Erythroblast (primary cell): ENCODE data around the gene MUC5B.

ENCODE experiments used
- GATA1 ChIP-seq: IDR thresholded peaks from 2 replicates; pipeline ENCODE4 v1.6.1; 2011; ENCODE audit warnings: low read depth, mild to moderate bottlenecking, control low read depth, low read length, moderate library complexity
- POLR2A ChIP-seq: IDR thresholded peaks from 2 replicates; pipeline ENCODE4 v1.6.1; 2011; ENCODE audit warnings: mild to moderate bottlenecking, low read length

DNA sequence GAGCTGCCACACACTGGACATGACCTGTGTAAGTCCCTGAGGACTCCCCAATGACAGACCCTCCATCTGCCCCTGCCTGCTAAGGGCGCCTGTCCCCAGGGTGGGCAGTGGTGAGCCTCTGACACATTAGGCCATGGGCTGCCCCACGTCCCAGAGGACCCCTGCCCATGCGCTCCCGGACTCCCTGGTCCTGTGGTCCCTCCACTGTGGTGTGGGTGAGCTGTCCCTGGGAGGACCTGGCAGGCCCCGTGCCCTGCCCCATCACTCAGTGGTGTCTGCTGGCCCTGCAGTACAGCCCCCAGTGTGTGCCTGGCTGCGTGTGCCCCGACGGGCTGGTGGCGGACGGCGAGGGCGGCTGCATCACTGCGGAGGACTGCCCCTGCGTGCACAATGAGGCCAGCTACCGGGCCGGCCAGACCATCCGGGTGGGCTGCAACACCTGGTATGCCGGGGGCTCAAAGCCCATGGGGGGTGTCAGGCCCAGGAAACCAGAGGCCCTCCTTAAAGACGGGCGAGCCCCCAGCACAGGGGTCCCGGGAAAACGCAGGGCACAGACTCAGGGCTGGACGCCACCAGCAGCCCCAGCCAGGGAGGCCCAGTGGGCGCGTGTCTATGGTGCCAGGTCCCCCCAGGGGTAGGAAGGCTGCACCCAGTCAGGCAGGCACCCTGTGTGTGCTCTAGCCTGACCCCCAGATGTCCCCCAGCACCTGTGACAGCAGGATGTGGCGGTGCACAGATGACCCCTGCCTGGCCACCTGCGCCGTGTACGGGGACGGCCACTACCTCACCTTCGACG, 46.4 kb upstream of the MUC5B start:
- no peak for TF ChIP-seq GATA1
- no peak for TF ChIP-seq POLR2A
